NOMO-1 treated with dmso at 0.1 percent for 144 hours (cell line): ENCODE data around the gene AGPAT2.
A peak's percentile ranks its signal among the peaks of the same experiment; 100 is the strongest.
"Not testable (repeated sequence)": the region's sequence is repeated elsewhere in the genome, so short reads cannot be mapped to it uniquely, and the experiment has no call there.

Experiments used
- DNase-seq: peaks from one replicate; lab custom pipeline; 2025; ENCODE audit not compliant: unreplicated experiment; lab: John Stamatoyannopoulos, UW

The AGPAT2 gene

DNA sequence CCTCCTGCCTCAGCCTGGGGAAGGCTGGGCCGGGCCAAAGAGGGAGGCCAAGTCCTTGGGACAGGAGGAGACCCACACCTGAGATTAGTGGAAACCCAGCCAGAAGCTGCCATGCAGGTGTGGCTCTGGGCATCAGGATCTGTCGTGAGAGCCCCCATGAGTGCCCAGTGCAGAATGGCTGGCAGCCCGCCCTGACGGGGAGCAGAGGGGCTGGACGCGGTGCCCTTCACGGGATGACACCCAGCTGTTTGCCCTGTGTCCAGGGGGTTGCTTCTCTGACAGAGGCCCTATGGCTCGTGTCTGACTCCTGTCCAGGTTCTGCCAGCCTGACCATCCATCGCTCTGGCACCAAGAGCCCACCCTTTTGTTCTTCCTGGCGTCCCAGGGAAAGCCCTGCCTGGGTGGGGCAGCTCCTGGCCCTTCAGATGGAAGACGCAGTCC, 33.7 kb upstream of the AGPAT2 start:
- no peak for DNase-seq

DNA sequence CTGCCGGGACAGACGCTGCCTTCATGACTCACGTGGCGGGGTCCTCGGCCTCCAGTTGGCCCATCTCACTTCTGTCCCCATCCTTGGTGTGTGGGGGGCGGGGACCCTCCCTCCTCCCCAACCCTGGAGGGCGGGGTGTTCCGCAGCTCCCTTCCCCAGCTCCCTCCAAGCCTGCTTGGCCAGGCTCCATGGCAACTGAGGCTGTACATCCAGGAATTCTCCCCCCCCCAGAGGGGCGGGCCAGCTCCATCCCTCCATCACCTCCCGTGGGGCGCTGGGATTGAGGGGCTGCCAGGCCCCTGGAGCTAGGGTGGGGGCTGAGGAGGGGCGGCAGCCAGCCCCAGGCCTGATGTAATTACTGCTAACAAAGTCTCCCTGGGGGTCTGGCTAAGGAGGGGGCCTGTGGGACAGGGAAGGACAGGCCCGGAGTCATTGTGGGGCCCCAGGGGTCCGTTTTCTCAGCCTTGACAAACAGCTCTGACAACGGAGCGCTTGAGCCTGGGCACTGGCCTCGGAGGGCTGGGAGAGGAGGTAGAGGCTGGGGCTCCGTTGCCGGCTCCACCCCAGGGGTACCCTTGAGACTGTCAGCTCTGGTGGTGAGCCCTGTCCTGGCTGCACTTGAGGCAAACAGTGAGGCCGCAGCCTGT, 33.1 kb upstream of the AGPAT2 start:
- no peak for DNase-seq

DNA sequence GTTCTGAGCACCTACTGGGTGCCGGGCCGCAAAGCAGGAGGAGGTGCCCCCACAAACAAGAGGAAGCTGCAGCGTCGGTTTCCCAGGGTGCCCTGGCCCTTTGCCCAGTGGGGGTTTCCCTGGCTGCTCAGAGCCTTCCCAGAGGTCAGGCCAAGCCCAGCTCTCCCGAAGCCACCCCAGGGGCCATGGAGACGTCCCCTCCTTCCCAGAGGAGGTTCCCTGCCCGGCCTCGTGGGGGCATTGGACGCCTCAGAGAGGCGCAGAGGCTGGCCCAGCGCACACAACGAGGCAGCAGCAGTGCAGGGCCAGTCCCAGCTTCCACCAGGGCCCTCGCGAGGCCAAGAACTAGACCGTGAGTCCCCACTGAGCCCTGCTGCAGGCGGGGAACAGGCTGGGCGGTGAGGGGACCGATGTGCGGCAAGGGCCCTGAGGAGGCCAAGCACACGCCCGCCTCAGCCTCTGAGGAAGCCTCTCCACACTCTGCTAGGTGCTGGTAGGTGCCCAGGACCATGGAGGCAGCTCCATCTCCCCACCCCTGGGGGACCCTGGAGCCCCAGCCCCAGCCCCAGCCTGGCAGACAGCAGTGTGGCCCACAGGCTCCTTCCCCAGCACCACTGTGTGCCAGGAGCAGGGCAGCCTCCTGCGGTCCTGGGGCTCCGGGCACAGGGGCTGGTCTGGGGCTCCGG, 32.1 kb upstream of the AGPAT2 start:
- no peak for DNase-seq

DNA sequence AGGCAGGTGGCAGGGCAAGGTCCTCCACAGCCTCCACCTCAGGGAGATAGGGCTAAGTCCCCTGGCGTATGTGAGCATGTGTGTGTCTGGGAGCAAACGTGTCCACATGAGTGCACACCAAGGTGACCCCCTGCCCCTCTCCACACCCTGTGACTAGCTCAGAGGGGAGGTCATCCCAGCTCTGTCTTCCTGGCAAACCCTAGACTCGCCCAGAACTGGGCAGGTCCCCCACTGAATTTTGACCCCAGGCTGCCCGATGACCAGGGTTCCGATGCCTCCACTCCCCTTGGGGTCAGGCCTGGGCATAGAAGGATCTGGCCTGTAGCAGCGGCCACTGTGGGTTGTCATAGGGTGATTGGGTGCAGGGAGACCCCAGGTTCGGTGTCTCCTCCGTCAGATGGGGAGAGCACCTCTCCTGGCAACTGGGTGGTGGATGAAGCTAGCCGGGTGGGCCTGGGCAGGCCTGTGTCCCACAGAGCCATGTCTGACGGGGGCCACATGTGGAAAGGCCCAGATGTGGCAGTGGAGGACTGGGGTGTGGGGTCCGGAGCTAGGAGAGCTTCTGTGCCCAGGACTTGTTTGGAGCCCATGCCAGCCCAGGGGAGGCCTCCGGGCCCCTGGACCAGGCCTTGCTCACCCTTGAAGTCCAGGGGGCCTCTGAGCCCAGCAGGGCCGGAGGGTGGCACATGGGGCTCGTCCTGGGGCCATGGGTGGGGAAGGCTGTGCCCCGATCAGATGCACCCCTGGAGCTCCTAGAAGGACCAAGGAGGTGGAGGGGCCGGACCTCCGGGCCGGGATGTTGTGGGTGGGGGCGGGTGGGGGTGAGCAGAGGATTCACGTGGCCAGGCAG, 31.3 kb upstream of the AGPAT2 start:
- DNase-seq = no peak

DNA sequence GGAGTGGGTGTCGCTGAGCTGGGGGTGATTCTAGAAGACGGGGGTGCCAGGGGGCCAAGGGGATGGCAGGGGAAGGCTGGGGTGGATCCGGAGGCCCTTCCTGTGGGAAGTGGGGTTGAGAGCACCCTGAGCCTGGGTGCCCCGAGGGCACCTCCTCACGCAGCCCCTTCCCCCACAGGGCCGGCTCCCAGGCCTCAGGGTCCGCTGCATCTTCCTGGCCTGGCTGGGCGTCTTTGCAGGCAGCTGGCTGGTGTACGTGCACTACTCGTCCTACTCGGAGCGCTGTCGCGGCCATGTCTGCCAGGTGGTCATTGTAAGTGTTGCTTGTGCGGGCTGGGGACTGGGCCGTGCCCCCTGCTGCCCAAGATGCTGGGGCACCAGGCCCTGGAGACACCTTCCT, 30.1 kb upstream of the AGPAT2 start:
- no peak for DNase-seq

DNA sequence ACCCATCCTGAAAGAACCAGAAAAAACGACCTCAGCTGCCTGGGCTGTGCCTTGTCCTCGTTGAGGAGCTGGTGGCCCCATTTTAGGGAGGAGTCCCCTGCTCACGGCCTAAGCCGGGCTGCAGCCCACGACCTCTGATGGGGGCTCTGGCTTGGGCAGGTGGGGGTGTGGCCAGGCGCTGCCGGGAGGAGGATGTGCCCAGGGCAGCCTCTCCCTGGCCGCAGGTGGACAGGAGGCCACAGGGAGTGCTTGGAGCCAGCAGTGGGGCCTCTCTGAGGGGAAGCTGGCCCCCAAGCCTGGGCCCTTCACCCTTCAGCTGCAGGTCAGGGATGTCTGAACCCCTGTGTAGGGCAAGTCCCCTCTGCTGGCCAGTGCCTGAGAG, 27.6 kb upstream of the AGPAT2 start:
- DNase-seq = no peak

DNA sequence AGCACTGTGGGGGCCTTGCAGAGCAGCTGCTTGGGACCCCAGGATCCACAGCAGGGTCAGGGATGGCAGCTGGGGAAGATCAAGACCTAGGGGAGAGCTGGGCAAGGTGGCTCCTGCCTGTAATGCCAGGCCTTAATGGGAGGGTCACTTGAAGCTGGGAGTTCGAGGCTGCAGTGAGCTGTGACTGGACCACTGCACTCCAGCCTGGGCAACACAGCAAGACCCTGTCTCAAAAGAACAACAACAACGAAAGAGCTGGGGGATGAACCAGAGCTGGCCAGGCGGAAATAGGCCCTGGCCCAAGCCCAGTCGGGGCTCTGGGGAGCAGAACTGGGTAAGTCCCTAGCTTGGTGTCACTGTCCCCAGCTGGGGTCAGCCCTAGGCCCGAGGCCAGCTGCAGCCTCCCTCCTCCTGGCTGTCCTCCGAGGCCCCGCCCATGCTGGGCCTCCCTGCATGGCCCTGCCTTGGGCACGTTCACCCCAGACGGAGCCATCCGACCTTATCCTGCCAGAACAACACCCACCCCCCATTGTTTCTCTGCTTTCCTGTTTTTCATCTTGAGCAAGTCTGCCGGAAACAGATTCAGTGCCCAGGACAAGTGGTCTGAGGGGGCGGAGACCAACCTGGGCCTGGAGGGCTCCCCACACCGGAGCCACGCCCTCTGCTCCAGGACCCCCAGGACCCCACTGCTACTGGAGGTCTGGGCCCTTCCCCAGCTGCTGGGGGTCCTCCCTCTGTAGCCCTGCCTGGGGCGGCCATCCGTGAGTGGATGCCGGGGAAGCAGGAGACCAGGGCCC, 27.0 kb upstream of the AGPAT2 start:
- DNase-seq = no peak

DNA sequence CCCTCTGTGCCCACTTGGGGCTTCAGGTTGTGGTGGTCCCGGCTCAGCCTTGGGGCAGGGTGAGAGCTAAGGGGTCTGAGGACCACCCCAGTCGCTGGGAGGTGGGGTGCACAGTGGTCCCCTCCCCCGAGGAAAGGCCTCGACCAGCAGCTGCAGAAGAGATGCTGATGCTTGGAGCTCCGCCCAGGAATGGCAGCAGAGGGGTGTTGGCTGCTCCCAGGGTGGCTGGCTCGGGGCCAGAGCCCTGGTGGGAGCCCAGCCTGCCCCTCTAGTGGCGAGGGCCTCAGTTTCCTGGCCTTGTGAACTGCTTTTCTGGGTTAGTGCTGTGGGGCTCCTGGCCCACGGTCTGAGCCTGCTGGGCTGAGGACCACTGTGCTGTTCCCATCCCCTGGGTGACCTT, 26.3 kb upstream of the AGPAT2 start:
- no peak for DNase-seq

DNA sequence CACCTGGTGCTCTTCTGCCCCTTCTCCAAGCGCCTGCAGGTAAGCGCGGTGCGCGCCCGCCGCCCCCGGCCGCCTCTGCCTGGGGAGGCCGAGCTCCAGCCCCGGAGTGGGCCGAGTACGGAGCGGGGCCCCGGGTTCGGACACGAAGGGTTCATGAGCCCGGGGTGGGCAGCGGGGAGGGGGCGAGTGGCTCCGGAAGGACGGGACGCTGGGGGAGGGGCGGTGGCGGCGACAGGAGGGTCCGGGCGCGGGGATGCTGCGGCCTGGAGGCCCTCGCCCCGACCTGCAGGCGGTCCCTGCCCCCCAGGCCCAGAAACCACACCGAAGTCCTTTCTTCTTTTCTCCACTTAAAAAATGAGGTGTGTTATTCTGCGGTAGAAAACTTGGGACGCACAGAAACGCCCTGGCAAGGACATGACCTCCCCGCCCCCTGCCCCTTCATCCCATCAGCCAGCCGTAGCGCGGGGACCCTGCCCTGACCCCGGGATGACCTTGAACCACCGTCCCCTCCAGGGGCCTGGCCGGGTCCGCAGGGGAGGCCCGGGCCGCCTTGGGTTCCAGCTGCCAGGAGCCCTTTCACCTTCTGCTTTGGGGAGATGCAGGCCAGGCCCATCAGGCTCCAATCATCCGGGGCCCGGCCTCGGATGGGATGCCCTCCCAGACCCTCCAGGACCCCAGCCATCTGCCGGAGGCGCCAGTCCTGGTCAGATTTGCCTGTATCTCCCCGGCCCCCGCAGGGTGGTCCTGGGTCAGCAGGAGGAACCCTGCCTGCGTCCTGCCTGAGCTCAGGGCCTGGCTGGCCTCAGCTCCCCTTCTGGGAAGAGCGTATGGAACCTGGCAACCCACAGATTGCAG, 25.7 kb upstream of the AGPAT2 start:
- DNase-seq = no peak

DNA sequence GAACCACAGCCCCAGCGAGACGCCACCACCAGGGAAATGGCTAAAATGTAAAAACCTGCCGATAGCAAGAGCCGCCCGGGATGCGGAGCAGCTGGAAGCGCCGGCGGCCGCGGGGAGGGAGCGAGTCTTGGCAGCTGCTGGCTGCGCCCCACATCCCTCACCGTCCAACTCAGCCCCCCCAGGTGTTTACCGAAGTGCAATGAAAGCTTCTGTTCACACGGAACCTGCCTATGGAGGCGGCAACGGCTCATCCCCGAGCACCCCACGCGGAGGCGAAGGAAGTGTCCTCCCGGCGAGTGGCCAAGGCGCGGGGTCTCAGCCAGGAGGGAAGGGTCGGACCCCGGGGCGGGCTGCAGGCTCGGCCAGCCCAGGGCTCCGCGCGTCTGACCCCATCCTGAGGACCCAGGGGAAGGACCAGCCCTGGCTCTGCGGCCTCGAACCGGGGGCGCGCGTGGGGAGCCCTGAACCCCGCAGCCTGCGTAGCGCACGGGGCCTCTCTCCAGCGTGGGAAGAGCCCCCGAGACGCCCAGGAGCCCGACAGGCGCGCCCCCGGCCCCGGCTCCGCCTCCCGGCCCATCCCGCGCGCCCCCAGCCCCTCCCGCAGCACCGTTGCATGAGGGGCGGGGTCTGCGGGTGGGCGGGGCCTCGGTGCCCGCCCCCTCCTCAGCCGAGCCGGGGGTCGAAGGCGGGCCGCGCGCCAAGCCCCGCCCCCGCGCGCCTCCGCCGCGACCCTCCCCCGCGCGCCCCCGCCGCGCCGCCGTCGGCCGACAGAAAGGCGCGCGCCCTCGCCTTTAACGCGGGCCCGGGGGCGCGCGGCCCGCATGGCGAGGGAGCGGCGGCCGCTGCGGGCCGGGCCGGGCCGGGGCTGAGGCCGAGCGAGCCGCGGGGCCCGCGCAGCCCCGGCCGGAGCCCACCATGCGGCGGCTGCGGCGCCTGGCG, 24.8 kb upstream of the AGPAT2 start, which contains the start of gene DIPK1B:
DIPK1B (plus strand) TSS at position 822 of the 939 bp plus-strand sequence; CDS start at position 916, 94 bp downstream.
- DNase-seq = no peak

DNA sequence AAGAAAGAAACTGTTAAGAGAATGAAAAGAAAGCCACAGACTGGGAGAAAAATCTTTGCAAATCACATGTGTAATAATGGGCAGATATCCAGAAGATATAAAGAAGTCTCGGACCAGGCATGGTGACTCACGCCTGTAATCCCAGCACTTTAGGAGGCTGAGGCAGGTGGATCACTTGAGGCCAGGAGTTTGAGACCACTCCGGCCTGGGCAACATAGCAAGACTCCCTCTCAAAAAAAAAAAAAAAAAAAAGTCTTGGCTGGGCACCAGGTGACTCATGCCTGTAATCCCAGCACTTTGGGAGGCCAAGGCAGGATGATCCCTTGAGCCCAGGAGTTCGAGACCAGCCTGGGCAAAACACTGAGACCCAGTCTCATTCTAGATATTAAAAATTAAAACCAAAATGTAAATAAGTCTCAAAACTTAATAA, 24.0 kb upstream of the AGPAT2 start:
- DNase-seq = not testable (repeated sequence)

DNA sequence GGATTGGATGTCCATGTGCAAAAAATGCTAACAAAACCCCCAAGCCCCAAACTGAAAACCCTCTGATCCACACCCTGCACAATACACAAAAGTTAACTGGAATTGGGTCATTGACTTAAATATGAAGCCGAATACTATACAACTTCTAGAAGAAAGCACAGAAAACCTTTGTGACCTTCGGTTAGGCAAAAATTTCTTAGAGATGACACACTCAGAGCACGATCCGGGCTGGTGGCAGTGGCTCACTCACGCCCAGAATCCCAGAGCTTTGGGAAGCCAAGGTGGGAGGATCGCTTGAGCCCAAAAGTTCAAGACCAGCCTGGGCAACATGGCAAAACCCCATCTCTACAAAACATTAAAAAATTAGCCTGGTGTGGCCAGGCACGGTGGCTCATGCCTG, 23.3 kb upstream of the AGPAT2 start:
- DNase-seq = no peak

DNA sequence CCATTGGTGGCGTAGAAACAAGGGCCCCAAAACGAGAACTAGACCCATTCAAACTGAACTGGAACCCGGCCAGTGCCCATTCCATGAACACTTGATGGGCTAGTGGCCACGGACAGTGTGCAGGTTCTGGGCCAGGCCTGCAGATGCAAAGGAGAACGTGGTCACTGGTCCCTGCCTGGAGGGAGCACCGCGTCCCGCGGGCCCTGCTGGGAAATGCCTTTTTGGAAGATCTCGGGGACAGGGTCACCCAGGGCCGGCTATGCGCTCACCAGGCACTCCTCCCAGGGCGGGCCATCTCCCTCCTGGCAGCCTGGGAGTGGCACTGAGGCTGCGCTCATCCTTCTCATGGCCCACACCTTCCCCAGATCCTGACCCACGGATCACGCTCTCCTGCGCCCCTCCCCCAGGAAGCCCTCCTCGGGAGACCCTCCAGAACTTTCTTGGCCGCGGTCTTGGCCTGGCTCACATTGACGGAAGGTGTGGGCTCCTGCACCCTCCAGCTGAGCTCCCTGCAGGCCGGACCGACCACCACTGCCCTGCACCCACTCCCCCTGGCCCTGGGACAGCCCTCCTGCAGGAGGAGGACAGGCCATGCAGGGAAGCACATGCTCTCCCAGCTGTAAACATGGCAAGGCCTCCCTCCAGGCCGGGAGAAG, 22.3 kb upstream of the AGPAT2 start:
- no peak for DNase-seq

DNA sequence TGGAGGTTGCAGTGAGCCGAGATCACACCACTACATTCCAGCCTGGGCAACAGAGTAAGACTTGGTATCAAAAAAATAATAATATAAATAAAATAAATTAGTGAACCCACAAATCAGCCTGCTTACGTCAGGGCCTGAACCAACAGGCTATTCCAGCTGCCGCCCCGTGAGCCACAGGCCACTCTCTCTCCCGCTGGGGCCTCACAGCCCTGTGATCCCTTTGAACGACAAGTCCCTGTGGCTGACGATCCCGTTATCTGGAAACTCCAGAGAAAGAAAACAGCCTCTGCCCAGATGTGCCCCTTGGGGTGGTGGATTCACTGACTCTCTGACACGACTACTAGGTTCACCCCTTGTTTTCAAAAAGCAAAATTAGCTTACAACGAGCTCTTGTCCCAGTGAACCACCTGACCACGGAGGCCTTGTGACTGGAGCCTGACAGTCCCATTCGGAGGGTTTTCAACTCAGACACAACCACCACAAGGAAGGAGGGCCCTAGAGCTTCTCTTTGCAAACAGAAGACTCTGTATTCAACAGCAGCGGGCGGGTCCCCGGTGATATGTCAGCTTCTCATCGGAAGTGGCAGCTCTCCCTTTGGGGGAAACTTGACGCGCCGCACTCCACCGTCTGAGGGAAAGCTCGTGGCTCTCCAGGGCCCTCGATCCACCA, 20.7 kb upstream of the AGPAT2 start:
- DNase-seq = no peak

DNA sequence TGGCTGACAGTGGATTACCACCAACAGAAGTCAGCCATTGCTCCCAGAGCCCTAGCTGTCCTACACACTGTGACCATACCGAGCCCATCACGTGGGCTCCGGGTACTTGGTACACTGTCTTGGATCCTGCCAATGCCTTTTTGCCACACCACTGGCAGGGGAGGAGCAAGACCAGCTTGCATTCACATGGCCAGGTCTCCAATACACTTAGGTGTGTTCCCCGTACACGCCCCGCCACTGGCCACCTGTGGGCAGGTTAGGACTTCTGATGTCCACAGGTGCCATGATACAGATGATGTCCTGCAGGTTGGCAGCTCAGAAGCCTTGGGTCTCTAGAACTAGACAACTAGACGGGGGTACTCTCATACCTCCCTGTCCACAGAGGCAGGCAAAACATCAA, 19.8 kb upstream of the AGPAT2 start:
- DNase-seq = no peak

DNA sequence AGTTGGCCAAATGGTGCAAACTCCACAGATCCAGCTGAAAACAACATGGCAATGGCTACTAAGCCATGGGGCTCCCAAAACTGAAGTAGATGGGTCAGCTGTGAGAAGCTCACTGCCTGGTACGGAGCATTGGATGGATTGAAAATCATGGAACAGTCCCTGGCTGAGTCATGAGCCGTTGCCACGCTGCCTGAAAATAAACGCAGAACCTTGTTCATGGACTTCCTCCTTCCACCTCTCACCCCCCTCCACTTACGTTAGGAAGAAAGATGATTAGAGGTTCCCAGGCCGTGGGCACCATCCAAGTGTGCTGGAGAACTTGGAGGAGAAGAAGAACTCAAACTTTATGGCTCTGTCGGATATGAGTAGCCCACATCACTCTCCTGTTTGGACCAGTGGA, 18.3 kb upstream of the AGPAT2 start:
- peak; percentile 45 for DNase-seq

DNA sequence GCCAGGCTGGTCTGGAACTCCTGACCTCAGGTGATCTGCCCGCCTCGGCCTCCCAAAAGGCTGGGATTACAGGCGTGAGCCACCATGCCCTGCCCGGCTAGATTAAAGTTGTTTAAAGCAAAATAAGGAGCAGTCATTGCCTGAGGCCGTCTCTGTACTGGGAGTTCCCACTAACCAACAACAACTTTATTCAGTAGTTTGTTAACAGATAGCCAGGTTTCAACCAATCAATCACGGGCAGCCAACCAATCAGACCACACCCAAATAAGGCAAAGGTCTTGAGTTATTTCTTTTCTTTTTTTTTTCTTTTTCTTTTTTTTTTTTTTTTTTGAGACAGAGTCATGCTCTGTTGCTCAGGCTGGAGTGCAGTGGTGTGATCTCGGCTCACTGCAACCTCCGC, 17.5 kb upstream of the AGPAT2 start:
- DNase-seq = not testable (repeated sequence)

DNA sequence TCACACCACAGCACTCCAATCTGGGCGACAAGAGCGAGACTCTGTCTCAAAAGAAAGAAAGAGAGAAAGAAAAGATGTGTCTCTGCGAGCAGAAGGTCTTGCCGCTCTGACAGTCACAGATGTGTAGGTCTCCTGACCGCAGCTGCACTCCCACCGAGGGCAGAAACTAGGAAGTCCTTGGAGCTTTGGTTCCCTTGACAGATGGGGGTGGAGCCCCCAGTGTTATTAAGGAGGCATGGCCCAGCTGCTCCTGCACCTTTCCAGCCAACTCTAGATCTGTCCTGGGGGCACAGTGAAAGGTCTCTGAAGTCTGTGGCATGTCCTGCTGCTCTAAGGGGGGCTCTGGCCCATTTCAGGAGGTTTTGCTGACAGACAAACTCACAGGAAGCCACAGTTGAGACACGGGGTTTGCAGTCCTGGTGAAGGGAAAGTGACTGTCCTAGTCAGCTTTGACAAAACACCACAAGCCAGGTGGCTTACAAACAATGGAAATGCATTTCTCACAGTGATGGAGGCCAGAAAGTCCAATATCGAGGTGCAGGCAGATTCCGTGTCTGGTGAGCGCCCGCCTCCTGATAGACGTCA, 16.1 kb upstream of the AGPAT2 start:
- peak; percentile 79 for DNase-seq
